HepG2 (cell line): ENCODE data around the gene ADGRD1. TPM values are rescaled to one million over a fixed set of nuclear protein-coding genes. Genes with fewer than 3 reads are reported as not detected.

ENCODE experiments used
- ARNTL ChIP-seq: sonication (generic); formaldehyde crosslinking; IDR thresholded peaks from 2 replicates; pipeline ENCODE4 v1.4.0; 2020; ENCODE audit warnings: mild to moderate bottlenecking, missing genetic modification reagents
- SMC3 ChIP-seq: IDR thresholded peaks from 2 replicates; pipeline ENCODE4 v1.6.1; 2011; ENCODE audit warnings: low read length, improper control_type of control experiment
- SOX6 ChIP-seq, 2 experiments: fragments of 450-650 bp in 1 of 2; sonication (generic) in 1 of 2; formaldehyde crosslinking in 1 of 2; IDR thresholded peaks; 2 replicates each; pipeline versions ENCODE4 v1.4.0 to v1.6.1; 2017 to 2020; ENCODE audit warnings: antibody characterized with exemption in 1 of 2, mild to moderate bottlenecking in 1 of 2, missing genetic modification reagents in 1 of 2
- polyA plus RNA-seq, 8 experiments: library from polyadenylated mRNA; depleted of rRNA in 3 of 8; stranded (reverse) in 7 of 8; unstranded in 1 of 8; fragments of >200 nt; fragmentation: Illumina TruSeq in 4 of 8; extraction: Trizol in 4 of 8; gene quantifications; 2 replicates each; pipeline versions ENCODE4 v1.2.1 to v1.2.3, GENCODE V29; 2011 to 2016; ENCODE audit warnings: low read depth in 4 of 8, missing spikeins in 1 of 8, mixed read lengths in 1 of 8; ENCODE audit not compliant: insufficient read depth in 1 of 8
- total RNA-seq, 5 experiments: library from RNA; depleted of rRNA; stranded (reverse); fragments of >200 nt; fragmentation: Illumina TruSeq; extraction: Trizol; gene quantifications; 2 replicates each; pipeline ENCODE4 v1.2.3, GENCODE V29; 2016; ENCODE audit warnings: low read depth in 1 of 5
- TF ChIP-seq, protein P1 (sequence below): IDR thresholded peaks from 2 replicates; pipeline ENCODE4 v1.4.0; 2020; ENCODE audit warnings: mild to moderate bottlenecking, missing genetic modification reagents
- TF ChIP-seq, protein P2 (sequence below): IDR thresholded peaks from 2 replicates; pipeline ENCODE4 v1.6.1; 2016; ENCODE audit warnings: low read depth
- TF ChIP-seq, protein P3 (sequence below): sonication (generic); formaldehyde crosslinking; IDR thresholded peaks from 2 replicates; pipeline ENCODE4 v1.4.0; 2020; ENCODE audit warnings: missing genetic modification reagents
- TF ChIP-seq, protein P4 (sequence below): sonication (generic); formaldehyde crosslinking; IDR thresholded peaks from 2 replicates; pipeline ENCODE4 v1.4.0; 2020; ENCODE audit warnings: missing genetic modification reagents, mild to moderate bottlenecking, borderline replicate concordance

The ADGRD1 gene
- total and polyA plus RNA-seq, 2 of the 13 experiments (the other 11 are each of a cell fraction or from before 2014, with no cell fraction given) = 0.46 to 12.4 TPM

DNA sequence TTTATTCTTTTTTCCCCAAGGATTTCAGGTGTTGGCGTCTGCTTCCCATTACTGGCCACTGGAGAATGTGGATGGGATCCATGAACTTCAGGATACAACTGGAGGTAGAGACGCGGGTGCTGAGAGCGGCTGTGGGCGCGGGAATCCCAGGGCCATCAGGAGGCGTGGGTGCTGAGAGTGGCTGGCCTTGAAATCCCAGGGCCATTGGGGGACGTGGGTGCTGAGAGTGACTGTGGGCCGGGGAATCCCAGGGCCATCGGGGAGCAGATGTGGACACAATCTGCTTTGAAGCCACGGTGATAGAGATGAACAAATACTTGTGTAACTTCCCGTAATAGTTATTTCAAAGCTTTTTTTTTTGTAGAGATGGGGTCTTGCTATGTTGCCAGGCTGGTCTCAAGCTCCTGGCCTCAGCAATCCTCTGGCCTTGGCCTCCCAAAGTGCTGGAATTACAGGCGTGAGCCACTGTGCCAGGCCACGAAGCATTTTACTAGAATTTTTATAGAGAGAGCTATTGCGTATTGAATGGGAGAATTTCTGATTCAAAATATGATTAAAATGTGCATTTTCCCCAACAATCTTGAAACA is 12.8 kb downstream of the ADGRD1 start (continued):
- TF ChIP-seq, protein P1, sequence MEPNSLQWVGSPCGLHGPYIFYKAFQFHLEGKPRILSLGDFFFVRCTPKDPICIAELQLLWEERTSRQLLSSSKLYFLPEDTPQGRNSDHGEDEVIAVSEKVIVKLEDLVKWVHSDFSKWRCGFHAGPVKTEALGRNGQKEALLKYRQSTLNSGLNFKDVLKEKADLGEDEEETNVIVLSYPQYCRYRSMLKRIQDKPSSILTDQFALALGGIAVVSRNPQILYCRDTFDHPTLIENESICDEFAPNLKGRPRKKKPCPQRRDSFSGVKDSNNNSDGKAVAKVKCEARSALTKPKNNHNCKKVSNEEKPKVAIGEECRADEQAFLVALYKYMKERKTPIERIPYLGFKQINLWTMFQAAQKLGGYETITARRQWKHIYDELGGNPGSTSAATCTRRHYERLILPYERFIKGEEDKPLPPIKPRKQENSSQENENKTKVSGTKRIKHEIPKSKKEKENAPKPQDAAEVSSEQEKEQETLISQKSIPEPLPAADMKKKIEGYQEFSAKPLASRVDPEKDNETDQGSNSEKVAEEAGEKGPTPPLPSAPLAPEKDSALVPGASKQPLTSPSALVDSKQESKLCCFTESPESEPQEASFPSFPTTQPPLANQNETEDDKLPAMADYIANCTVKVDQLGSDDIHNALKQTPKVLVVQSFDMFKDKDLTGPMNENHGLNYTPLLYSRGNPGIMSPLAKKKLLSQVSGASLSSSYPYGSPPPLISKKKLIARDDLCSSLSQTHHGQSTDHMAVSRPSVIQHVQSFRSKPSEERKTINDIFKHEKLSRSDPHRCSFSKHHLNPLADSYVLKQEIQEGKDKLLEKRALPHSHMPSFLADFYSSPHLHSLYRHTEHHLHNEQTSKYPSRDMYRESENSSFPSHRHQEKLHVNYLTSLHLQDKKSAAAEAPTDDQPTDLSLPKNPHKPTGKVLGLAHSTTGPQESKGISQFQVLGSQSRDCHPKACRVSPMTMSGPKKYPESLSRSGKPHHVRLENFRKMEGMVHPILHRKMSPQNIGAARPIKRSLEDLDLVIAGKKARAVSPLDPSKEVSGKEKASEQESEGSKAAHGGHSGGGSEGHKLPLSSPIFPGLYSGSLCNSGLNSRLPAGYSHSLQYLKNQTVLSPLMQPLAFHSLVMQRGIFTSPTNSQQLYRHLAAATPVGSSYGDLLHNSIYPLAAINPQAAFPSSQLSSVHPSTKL (CRISPR knock-in tag) = peak; percentile 63
- TF ChIP-seq, protein P2, sequence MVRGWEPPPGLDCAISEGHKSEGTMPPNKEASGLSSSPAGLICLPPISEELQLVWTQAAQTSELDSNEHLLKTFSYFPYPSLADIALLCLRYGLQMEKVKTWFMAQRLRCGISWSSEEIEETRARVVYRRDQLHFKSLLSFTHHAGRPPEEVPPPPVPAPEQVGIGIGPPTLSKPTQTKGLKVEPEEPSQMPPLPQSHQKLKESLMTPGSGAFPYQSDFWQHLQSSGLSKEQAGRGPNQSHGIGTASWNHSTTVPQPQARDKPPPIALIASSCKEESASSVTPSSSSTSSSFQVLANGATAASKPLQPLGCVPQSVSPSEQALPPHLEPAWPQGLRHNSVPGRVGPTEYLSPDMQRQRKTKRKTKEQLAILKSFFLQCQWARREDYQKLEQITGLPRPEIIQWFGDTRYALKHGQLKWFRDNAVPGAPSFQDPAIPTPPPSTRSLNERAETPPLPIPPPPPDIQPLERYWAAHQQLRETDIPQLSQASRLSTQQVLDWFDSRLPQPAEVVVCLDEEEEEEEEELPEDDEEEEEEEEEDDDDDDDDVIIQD (CRISPR knock-in tag) = 0 out of 2 replicates have a peak, but pooled peaks have one; percentile 14
- TF ChIP-seq ARNTL = no peak
- TF ChIP-seq, protein P3, sequence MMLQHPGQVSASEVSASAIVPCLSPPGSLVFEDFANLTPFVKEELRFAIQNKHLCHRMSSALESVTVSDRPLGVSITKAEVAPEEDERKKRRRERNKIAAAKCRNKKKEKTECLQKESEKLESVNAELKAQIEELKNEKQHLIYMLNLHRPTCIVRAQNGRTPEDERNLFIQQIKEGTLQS = no peak
- TF ChIP-seq, protein P4, sequence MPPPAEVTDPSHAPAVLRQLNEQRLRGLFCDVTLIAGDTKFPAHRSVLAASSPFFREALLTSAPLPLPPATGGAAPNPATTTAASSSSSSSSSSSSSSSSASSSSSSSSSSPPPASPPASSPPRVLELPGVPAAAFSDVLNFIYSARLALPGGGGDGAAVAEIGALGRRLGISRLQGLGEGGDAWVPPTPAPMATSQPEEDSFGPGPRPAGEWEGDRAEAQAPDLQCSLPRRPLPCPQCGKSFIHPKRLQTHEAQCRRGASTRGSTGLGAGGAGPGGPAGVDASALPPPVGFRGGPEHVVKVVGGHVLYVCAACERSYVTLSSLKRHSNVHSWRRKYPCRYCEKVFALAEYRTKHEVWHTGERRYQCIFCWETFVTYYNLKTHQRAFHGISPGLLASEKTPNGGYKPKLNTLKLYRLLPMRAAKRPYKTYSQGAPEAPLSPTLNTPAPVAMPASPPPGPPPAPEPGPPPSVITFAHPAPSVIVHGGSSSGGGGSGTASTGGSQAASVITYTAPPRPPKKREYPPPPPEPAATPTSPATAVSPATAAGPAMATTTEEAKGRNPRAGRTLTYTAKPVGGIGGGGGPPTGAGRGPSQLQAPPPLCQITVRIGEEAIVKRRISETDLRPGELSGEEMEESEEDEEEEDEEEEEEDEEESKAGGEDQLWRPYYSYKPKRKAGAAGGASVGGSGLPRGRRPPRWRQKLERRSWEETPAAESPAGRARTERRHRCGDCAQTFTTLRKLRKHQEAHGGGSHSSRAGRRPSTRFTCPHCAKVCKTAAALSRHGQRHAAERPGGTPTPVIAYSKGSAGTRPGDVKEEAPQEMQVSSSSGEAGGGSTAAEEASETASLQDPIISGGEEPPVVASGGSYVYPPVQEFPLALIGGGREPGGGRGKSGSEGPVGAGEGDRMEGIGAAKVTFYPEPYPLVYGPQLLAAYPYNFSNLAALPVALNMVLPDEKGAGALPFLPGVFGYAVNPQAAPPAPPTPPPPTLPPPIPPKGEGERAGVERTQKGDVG = peak; percentile 69; the same call in 1 of the 2 replicates
- TF ChIP-seq SOX6 (IDR thresholded peaks at IDR 0.05) = no peak
- no peak for TF ChIP-seq SOX6 (CRISPR knock-in tag; IDR thresholded peaks at IDR 0.05)
- TF ChIP-seq SMC3 = no peak
